CD4-positive, alpha-beta T cell treated with Interleukin-12 subunit alpha and Interleukin-12 subunit beta, for 1 hour (primary cell): Measurements from ENCODE around the gene LMBRD1.
"Not testable (repeated sequence)": the region's sequence is repeated elsewhere in the genome, so short reads cannot be mapped to it uniquely, and the experiment has no call there.

Source experiments
- DNase-seq: peaks from one replicate; pipeline ENCODE4 v3.0.0-alpha.2; 2020

LMBRD1 gene

GRCh38 chr6:69729870-69730449, 66.8 kb downstream of the LMBRD1 start:
- no peak for DNase-seq

GRCh38 chr6:69722683-69723082, 74.1 kb downstream of the LMBRD1 start:
- no peak for DNase-seq

GRCh38 chr6:69719602-69720193, 77.1 kb downstream of the LMBRD1 start:
- no peak for DNase-seq

- DNase-seq, result no peak
Measured at GRCh38 chr6:69706724-69707123, 90.1 kb downstream of the LMBRD1 start.

GRCh38 chr6:69705954-69706353, 90.9 kb downstream of the LMBRD1 start:
- DNase-seq, result no peak

GRCh38 chr6:69704916-69705315, 91.9 kb downstream of the LMBRD1 start:
- DNase-seq, result no peak

DNA sequence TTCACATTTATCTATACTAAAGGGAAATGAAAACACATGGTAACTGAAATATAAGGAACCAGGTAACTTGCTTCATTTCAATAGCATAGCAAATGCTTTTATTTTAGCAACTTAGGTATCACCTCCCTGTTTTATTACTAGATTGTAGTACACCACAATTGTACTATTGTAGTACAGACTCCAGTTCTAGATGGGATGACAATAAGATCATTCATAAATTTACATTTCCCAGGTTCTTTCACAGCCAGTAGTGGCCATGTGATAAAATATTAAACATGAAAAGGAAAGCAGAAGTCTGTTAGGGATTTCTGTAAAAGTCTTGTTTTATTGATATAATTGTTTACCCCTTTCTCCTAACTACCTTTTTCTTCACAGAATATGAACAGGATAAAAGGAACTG, 97.2 kb downstream of the LMBRD1 start:
- no peak for DNase-seq

GRCh38 chr6:69696273-69696672, 100.5 kb downstream of the LMBRD1 start:
- DNase-seq, result no peak

DNA sequence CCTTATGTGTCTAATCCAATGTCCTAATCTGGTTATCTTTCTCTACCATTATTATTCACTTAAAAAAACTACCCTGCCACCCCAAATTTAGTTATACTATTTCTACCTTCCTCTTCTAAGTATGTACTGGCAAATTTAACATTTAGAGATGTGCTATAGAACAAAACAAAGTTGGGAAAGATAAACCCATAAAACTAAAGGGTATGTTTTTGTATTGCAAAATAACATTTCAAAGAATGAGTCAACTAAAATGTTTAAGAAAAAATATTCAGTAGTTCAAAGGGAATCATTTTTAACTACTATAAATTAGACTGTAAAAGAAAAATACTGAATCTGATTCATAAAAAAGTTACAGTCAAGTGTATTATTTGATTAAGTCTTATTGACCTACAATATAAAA, 103.0 kb downstream of the LMBRD1 start:
- DNase-seq, result no peak

GRCh38 chr6:69690986-69691385, 105.8 kb downstream of the LMBRD1 start:
- DNase-seq, result no peak

- DNase-seq, result no peak
Measured at GRCh38 chr6:69680302-69680701, 116.5 kb downstream of the LMBRD1 start.

GRCh38 chr6:69673298-69673697, 123.5 kb downstream of the LMBRD1 start:
- no peak for DNase-seq

DNA sequence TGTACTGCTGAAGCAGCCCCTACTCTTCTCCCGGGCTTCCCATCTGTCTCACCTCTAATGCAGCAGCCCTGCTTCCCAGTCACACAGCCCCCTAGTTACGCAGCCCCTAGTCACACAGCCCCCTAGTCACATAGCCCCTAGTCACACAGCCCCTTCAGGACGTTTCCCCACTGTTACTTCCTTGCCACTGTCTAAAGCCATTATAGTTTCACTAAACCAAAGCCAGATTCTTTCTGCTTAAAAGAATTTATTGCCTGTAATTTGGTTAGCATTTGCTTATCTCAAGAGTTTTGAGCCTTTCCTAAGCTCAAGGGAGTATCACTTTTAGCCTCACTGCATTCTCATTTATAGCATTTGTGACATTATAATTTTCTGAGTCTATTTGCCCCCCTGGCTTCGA, 127.9 kb downstream of the LMBRD1 start:
- DNase-seq, result no peak

- not testable (repeated sequence) for DNase-seq
Measured at GRCh38 chr6:69666779-69667178, 130.0 kb downstream of the LMBRD1 start.

DNA sequence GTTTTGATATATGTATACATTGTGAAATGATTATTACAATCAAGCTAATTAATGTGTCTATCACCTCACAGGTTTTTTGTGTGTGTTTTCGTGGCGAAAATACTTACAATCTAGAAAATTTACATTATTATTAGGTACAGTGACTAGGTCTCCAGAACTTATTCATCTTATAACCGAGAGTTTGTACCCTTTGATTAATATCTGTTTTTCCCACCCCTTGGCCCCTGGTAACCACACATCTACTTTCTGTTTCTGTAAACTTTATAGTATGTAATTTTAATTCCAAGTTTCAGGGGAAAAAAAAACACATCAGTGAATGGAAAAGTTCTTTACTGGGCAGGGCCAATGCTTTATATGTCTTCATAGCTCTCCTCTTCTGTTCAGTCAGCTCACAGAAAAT, 131.4 kb downstream of the LMBRD1 start:
- DNase-seq, result no peak

DNA sequence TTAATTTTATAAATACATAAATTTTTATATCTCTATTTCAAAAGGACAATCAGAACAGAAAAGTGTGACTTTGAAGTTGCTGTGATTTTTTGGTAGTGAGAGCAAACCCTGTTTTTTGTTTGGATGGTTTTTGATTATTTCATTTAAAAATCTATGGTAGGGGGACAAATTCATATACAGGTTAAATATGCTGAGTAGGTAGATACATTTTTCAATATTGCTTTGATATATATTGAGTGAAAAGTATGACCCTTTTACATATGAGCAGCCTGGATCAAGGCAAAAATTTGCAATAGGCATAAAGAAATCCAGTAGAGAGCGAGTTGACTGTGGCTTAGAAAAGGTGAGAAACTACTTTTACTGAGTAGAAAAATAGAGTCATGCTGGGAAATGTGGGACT, 132.3 kb downstream of the LMBRD1 start:
- DNase-seq, result no peak

GRCh38 chr6:69663215-69663614, 133.6 kb downstream of the LMBRD1 start:
- no peak for DNase-seq

- DNase-seq, result no peak
Measured at GRCh38 chr6:69650703-69651102, 146.1 kb downstream of the LMBRD1 start.

GRCh38 chr6:69647726-69648125, 149.1 kb downstream of the LMBRD1 start:
- DNase-seq, result no peak

DNA sequence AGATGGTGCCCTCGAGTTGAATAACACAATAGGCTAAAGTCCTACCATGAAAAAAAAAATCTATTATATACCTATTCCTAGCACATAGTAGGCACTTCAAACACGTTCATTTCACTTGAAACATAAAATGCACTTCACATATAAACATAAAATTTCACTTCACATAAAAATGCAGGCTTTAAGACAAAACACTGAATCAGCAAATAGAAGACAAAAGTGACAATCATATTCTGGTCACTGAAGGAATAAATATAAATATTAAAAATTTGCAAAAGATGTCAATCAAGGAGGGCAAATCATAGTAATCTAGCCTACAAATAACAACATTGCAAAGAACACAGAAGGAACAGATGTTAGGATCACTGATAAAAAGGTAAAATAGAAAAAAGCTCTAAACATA, 153.1 kb downstream of the LMBRD1 start:
- no peak for DNase-seq

- no peak for DNase-seq
Measured at GRCh38 chr6:69632932-69633331, 163.9 kb downstream of the LMBRD1 start.

GRCh38 chr6:69631552-69632346, 165.1 kb downstream of the LMBRD1 start:
- no peak for DNase-seq

DNA sequence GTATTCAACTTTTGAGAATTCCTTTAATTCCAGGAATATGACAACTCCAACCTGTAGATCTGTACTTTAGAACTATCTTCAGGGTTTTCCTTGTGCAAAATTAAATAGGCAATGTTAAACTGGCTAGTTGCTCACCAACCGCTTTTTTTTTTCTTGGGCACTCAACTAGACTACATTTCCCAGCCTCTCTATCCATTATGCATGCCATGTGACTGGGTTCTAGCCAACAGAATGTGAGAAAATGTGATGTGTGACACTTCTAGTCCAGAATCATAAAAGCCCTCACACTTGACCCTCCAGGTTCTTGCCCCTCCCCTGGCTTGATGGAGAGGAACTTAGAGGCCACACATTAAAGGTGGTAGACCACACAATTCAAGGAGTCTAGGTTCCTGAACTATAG, 166.0 kb downstream of the LMBRD1 start:
- DNase-seq, result no peak

GRCh38 chr6:69627625-69628024, 169.2 kb downstream of the LMBRD1 start:
- DNase-seq, result no peak
